AG08395 (cell line): ENCODE data around the gene CATSPER3.
"Not testable (repeated sequence)": the region's sequence is repeated elsewhere in the genome, so short reads cannot be mapped to it uniquely, and the experiment has no call there.

Source experiments
- DNase-seq: peaks from one replicate; pipeline ENCODE4 v3.0.0; 2012; ENCODE audit warnings: mixed read lengths, low spot score

The CATSPER3 gene

GRCh38 chr5:134975078-134975715 lies 7.5 kb downstream of the CATSPER3 start:
- no peak for DNase-seq

DNA sequence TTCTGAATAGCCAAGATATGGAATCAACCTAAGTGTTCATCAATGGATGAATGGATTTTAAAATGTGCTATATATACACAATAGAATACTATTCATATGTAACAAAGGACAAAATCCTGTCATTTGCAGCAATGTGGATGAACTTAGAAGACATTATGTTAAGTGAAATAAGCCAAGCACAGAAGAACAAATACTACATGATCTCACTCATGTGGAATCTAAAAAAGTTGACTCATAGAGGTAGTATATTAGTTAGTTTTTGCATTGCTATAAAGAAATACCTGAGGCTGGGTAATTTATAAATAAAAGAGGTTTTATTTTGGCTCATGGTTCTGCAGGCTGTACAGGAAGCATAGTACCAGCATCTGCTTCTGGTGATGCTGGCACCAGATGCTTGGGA lies 8.1 kb downstream of the CATSPER3 start:
- no peak for DNase-seq

DNA sequence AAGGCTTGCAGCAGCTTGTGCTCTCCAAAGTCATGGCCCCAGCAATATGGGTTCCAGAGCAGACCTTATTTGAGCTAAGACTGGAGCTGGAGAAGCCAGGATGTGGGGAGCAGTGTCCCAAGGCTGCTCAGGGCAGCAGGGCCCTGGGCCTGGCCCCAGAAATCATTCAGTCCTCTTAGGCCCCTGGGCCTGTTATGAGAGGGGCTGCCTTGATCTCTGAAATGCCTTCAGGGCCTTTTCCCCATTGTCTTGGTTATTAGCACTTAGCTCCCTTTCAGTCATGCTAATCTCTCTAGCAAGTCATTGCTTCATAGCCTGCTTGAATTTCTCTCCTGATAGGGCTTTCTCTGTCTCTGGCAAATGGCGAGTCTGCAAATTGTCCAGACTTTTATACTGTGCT lies 9.1 kb downstream of the CATSPER3 start:
- no peak for DNase-seq

DNA sequence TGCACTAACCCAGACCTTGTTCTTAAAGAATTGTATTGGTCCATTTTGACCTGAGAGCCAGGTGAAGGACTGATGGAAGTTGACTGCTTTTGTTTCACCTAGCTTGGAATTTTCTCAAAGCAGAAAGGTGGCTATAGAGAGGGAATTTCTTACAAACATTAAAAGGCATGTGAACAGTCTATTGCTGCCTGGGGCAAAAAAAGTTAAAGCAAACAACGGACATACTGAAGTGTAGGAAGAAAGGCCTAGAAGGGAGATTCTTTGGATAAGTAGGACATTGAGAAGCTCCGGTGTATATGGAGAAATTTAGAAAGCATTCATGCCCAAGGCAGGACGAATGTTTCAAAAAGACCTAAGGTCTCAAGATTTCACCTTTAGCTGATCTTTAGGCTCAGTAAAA lies 11.7 kb downstream of the CATSPER3 start:
- DNase-seq = no peak

DNA sequence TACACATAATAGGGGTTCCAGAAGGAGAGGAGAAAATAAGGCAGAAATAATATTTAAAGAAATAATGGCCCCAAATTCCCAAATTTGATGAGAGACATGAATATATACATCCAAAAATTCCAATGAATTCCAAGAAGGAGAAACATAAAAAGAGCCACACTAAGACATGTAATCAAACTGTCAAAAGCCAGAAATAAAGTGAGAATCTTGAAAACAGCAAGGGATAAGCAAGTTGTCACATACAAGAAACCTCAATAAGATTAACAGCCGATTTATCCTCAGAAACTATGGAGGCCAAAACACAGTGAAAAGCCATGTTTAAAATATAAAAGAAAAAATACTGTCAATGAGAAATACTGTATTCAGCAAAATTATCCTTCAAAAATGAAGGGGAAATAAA lies 14.5 kb downstream of the CATSPER3 start:
- DNase-seq = no peak

DNA sequence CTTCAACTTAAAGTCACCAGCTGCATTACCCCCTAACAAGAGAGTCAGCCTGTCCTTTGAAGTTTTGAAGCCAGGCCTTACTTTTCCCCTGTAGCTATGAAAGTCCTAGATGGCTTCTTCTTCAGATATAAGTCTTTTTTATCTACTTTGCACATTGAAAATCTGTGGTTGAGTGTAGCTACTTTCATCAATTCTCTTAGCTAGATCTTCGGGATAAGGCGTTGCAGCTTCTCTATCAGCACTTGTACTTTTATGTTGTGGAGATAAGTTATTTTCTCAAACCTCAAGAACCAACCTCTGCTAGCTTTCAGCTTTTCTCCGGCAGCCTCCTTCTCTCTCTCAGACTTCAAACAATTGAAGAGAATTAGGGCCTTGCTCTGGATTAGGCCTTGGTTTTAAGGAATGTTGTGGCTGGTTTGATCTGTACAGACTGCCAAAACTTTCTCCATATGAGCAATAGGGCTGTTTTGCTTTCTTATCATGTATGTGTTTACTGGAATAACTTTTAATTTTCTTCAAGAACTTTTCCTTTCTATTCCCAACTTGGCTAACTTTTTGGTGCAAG lies 21.6 kb downstream of the CATSPER3 start:
- peak; percentile 30 for DNase-seq

- DNase-seq = not testable (repeated sequence)
These were observed 22.5 kb downstream of the CATSPER3 start for GRCh38 chr5:134990183-134990582.

DNA sequence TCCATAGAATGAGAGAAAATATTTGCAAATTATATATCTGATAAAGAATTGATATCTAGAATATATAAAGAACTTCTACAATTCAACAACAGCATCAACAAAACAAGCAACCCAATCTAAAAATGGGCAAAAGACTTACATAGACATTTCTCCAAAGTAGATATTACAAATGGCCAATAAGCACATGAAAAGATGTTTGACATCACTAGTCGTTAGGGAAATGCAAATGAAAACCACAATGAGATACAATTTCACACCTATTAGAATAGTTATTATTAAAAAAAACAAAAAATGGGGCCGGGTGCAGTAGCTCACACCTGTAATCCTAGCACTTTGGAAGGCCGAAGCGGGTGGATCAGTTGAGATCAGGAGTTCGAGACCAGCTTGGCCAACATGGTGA lies 24.4 kb downstream of the CATSPER3 start:
- no peak for DNase-seq

DNA sequence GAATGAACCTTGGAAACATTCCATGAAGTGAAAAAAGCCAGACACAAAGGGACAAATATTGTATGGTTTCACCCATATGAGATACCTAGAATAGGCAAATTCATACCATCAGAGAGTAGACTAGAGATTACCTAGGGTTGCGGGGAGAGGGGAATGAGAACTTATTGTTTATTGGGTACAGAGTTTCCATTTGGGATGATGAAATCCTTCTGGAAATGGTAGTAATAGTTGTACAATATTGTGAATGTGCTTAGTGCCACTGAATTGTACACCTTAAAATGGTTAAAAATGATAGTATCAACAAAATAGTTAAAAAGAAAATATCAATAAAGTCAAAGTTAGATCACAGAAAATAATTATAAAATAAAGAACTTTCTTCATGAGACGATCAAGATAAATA lies 25.5 kb downstream of the CATSPER3 start:
- DNase-seq = no peak

DNA sequence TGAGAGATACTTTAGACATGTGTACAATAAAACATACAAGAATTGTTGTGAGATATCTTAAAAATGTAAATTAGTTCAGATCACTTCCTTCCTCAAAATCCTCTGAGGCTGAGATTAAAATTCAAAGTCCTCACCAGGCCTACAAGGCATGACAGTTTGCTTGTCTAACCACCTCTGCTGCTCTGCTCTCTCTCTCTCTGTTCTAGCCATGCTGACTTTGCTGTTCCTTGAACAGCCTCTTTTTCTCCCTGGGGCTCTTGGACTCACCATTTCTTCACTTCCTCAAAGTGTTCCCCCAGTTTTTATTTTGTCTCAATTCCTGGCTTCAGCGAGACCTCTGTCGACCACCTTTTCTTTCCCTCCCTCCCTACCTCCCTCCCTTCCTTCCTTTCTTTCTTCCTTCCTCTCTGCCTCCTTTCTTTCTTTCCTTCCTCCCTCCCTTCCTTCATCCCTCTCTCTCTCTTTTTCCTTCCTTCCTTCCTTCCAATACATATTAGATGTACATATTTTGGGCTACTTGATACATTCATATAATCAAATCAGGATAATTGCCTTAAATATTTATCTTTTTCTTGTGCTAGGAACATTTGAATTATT lies 27.0 kb downstream of the CATSPER3 start:
- no peak for DNase-seq

GRCh38 chr5:134995850-134996402 lies 28.2 kb downstream of the CATSPER3 start:
- DNase-seq = no peak

GRCh38 chr5:134997015-134997414 lies 29.3 kb downstream of the CATSPER3 start:
- no peak for DNase-seq

DNA sequence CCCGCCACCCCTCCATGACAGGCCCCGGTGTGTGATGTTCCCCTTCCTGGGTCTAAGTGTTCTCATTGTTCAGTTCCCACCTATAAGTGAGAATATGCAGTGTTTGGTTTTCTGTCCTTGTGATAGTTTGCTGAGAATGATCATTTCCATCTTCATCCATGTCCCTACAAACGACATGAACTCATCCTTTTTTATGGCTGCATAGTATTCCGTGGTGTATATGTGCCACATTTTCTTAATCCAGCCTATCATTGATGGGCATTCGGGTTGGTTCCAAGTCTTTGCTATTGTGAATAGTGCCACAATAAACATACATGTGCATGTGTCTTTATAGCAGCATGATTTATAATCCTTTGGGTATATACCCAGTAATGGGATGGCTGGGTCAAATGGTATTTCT lies 30.4 kb downstream of the CATSPER3 start:
- not testable (repeated sequence) for DNase-seq

DNA sequence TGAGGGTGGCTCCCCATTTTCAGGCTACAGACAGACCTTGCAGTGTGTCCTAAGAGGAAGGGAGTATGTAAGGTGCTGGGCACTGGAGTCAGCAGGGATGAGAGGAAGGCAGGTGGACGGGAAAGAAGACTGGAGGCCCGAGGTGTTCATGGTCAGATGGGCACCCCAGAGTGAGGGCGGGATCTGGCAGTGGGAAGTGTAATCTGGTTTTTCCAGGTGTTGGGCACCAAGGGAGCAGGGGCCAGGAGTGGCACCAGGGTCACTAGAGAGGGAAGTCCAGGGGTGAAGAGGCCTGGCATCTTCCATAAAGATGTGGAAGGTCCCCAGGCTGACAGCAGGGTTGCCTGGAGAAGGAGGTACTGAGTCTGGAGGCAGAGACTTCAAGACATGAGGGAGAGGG lies 36.7 kb downstream of the CATSPER3 start:
- DNase-seq = peak; percentile 0

- DNase-seq = peak; percentile 1
These were observed 37.4 kb downstream of the CATSPER3 start for GRCh38 chr5:135005076-135005475.

DNA sequence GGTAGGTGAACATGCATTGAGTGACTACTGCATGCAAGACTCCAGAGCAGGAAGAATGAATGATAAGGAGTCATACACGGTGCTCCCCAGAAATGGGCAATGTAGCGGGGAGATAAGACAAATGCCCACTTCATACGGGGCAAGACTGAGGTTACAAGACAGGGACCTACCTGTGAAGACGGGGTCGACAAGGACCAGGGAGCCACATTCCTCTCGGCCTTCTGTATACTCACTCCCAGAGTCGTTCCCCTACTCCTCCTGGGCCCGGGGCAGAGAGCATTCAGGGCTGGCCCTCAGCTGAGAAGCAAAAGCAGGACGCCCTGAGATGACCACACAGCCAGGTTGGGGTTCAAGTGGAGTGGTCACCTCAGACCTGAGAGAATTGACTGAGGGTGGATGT lies 39.6 kb downstream of the CATSPER3 start:
- DNase-seq = no peak

DNA sequence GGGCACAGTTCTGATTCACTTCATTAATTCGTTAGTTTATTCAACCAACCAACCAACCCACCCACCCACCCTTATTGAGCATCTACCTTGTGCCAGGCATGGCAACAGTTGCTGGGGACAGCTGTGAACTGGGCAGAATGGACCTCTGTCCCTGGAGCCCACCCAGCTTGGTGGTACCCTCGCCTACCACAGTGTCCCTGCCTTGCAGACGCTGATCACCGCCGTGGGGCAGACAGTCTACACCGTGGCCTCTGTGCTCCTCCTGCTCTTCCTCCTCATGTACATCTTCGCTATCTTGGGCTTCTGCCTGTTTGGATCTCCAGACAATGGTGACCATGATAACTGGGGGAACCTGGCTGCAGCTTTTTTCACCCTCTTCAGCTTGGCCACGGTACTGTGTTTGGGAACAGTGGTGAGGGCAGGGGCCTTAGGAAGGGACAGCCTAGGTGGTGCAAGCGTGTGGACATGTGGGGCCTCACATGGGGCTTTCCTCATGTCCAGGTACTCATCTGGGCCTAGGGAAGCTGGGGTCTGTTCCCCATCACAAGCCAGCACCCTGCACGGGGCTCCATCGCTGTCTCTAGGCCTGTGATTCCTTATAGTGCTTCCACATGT lies 40.1 kb downstream of the CATSPER3 start:
- DNase-seq = no peak

DNA sequence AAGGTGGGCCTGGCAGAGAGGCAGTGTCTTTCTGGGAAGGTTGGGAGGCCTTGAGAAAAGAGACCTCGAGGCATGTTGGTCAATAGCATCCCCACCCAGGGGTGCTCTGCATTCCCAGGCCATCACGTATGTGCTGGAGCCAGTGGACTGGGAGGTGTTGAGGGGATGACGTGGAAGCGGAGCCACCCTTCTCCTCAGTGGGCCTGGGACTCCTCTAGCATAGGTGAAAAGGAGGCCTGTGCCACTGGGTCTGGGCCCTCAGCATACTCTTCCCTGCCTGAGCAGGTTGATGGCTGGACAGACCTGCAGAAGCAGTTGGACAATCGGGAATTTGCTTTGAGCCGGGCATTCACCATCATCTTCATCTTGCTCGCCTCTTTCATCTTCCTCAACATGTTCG lies 40.8 kb downstream of the CATSPER3 start:
- no peak for DNase-seq

DNA sequence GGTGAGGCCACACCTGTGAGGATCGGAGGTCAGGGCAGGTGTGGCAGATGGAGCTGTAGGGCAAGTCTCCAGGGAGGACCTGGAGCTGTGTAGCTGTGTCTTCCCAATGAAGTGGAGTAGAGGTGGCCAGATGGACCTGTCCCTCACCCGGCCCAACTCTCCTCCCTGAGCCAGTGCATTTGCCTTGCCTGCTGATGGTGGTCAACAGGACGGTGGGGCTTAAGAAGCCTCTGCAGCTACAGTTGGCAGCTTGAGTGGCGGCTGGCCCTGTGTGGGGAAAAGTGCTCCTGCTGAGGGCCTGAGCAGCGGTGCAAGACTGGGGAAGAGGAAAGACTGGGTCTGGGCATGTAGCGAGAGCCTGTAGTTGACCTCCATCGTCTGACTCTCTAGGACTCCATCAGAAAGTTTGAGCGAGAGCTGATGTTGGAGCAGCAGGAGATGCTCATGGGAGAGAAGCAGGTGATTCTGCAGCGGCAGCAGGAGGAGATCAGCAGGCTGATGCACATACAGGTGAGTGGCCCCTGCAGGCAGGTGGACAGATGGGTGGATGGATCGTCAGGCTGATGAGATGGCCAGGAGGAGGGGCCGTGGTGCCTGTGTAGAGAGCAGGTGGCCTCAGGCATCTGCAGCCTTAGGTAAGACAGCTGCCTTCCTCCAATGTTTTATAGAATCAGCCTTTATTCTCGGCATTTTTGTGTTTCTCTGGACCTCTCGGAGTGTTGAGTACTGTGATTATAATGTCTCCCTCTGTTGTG lies 41.5 kb downstream of the CATSPER3 start:
- no peak for DNase-seq

- no peak for DNase-seq
These were observed 42.2 kb downstream of the CATSPER3 start for GRCh38 chr5:135009736-135010501.

GRCh38 chr5:135010502-135011354 lies 43.0 kb downstream of the CATSPER3 start:
- DNase-seq = no peak
